ENCODE data around the gene HIPK2.

DNA sequence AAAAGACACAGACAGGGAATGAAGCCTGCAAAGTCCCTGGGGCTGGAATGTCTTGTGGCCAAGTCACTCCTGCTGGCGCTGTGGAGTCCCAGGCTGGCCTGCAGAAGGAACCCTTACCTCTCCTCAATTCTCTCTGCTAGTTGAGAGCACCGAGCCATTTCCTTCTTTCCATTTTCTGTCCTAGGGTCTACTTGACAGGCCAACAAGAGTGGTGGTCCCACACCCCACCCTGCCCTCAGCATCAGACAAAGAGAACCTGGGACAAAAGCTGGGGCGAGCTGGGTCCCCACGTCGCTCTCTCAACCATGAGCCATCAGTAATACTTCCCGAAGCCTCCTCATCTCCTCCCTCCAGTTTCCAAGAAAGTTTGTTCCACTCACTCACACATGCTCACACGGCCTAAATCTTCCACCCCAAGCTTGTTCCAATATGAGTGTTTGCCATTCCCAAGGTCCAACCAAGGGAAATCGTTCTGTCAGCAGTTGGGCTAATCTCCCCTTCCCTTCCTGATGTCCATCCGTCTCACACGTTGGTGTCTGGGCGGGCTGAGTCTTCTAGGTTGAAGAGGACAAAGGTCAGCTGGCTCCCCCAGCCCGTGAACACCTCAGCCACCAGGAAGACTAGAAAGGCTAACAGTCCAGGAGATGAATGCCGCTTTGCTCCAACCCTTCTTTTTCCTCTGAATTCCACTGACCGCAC lies 210.0 kb downstream of the HIPK2 start:
- TF ChIP-seq, protein P1, sequence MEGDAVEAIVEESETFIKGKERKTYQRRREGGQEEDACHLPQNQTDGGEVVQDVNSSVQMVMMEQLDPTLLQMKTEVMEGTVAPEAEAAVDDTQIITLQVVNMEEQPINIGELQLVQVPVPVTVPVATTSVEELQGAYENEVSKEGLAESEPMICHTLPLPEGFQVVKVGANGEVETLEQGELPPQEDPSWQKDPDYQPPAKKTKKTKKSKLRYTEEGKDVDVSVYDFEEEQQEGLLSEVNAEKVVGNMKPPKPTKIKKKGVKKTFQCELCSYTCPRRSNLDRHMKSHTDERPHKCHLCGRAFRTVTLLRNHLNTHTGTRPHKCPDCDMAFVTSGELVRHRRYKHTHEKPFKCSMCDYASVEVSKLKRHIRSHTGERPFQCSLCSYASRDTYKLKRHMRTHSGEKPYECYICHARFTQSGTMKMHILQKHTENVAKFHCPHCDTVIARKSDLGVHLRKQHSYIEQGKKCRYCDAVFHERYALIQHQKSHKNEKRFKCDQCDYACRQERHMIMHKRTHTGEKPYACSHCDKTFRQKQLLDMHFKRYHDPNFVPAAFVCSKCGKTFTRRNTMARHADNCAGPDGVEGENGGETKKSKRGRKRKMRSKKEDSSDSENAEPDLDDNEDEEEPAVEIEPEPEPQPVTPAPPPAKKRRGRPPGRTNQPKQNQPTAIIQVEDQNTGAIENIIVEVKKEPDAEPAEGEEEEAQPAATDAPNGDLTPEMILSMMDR (IDR thresholded peaks at IDR 0.05): no peak
- TF ChIP-seq POLR2A (IDR thresholded peaks at IDR 0.05): no peak
